ENCODE results near the gene NDUFA5. TPM values are rescaled to one million over a fixed set of nuclear protein-coding genes. Genes with fewer than 3 reads are reported as not detected.

NDUFA5 gene
- total and polyA plus RNA-seq, 12 donors, result 123 to 491 (median 281) TPM

- Histone ChIP-seq H3K27ac (no peak overlapping the region), H3K4me3 (no peak overlapping the region), H3K9me3 (peaks cover 0 to 5% (median 0%) of the 10 kb centered on the region in 11 donors), H3K36me3 (no peaks in the 10 kb centered on the region), H3K4me1 (no peaks in the 10 kb centered on the region), H3K27me3 (no peaks in the 10 kb centered on the region)
- ATAC-seq, result no peak
- no peak for DNase-seq
- intact Hi-C loops (cut with DNase I), result no loop called here
- TF ChIP-seq CTCF (IDR thresholded peaks at IDR 0.05), result no peak
- WGBS, 2 donors, result 87 to 91% methylated on average over 5 of the region's 5 CpGs
Measured at GRCh38 chr7:123502201-123502600, 55.4 kb downstream of the NDUFA5 start.

- no peaks in the 10 kb centered on the region for H3K36me3 ChIP-seq
- WGBS, 2 donors, result 89% methylated on average over 1 of the region's 1 CpG
- H3K27me3 ChIP-seq, result no peaks in the 10 kb centered on the region
- TF ChIP-seq CTCF (IDR thresholded peaks at IDR 0.05), result no peak
- no peak overlapping the region for H3K4me3 ChIP-seq
- peaks cover 0 to 5% (median 0%) of the 10 kb centered on the region in 11 donors for H3K9me3 ChIP-seq
- no peak for DNase-seq
- H3K27ac ChIP-seq, result no peak overlapping the region
- intact Hi-C loops (cut with DNase I), result no loop called here
- no peak for ATAC-seq
- H3K4me1 ChIP-seq, result no peaks in the 10 kb centered on the region
Measured at GRCh38 chr7:123500878-123501489, 56.6 kb downstream of the NDUFA5 start.

- H3K4me3 ChIP-seq, result no peak overlapping the region
- WGBS, 2 donors, result 65 to 67% methylated on average over 8 of the region's 8 CpGs
- H3K27ac ChIP-seq, result no peak overlapping the region
- H3K36me3 ChIP-seq, result no peaks in the 10 kb centered on the region
- no peaks in the 10 kb centered on the region for H3K9me3 ChIP-seq
- no peak for DNase-seq
- intact Hi-C loops (cut with DNase I), result loop anchor here in 8 of 10 donors (5.0 to 10.0 kb wide), 5 partner anchors 175 to 375 kb away; no protein-coding TSS in a partner anchor
- no peak for TF ChIP-seq CTCF (IDR thresholded peaks at IDR 0.05)
- H3K4me1 ChIP-seq, result peaks cover 0 to under 1% (median 0%) of the 10 kb centered on the region in 9 donors
- no peaks in the 10 kb centered on the region for H3K27me3 ChIP-seq
- no peak for ATAC-seq
Measured at GRCh38 chr7:123499211-123499970, 58.2 kb downstream of the NDUFA5 start.

GRCh38 chr7:123498601-123499000, 59.0 kb downstream of the NDUFA5 start:
- Histone ChIP-seq H3K4me3 (no peak overlapping the region), H3K36me3 (no peaks in the 10 kb centered on the region), H3K9me3 (no peaks in the 10 kb centered on the region), H3K27ac (no peak overlapping the region), H3K4me1 (peaks cover 0 to 6% (median 0%) of the 10 kb centered on the region in 9 donors), H3K27me3 (no peaks in the 10 kb centered on the region)
- DNase-seq, result no peak
- no peak for ATAC-seq
- intact Hi-C loops (cut with DNase I), result loop anchor here in 8 of 10 donors (5.0 to 10.0 kb wide), 5 partner anchors 176 to 376 kb away; no protein-coding TSS in a partner anchor
- 70 to 71% methylated on average over 2 of the region's 2 CpGs for WGBS, 2 donors
- TF ChIP-seq CTCF (IDR thresholded peaks at IDR 0.05), result no peak

Measured in heart right ventricle (tissue), 16 donors.